HG02588 (cell line): ENCODE results near the gene TMEM174.

Experiments
- ATAC-seq: cut with Tn5 transposase; IDR thresholded peaks from one replicate; pipeline ENCODE4 v1.9.1; 2021; ENCODE audit warnings: mild to moderate bottlenecking, moderate library complexity; ENCODE audit not compliant: unreplicated experiment

Gene TMEM174

DNA sequence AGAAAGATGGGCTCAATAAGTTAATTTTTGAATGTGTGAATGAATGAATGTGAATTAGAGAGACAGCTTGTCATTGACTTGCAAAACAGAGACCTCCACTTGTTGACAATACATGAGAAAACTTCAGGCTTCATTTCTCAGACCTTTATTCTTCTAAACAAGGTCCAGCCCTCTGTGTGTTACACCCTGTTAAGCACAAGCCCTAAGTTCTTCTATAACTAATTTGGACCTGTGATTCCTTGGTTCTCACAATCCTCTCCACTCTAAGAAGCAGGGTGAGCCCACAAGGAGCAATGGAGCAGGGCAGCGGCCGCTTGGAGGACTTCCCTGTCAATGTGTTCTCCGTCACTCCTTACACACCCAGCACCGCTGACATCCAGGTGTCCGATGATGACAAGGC lies at the start of gene TMEM174:
Gene TMEM174 (plus strand): TSS at position 243 of the 400 bp plus-strand sequence. CDS start 51 bp downstream, at position 294.
- ATAC-seq: no peak

GRCh38 chr5:73125289-73125688 lies 47.7 kb upstream of the TMEM174 start:
- no peak for ATAC-seq

GRCh38 chr5:73126381-73126780 lies 46.6 kb upstream of the TMEM174 start:
- no peak for ATAC-seq

- ATAC-seq: no peak
Measured at GRCh38 chr5:73126957-73127356, 46.0 kb upstream of the TMEM174 start.

GRCh38 chr5:73129143-73129542 lies 43.9 kb upstream of the TMEM174 start:
- ATAC-seq: no peak

DNA sequence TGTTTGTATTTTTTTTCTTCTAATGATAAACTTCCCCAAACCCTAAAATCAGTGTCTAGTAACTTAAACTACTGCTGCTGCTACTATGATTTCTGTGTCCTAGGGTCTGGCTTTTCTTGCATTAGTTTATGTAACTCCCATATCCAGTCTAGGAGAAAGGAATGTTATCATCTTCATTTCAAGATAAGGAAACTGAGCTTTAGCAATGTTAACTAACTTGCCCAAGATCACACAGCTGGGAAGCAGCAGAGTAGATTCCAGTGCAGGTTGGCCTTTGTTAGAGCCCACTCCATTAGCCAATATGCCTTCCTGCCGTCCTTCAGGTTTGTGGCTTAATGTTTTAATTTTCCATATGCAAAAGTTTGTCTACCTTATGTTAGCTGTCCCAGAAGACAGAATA lies 42.2 kb upstream of the TMEM174 start:
- no peak for ATAC-seq

DNA sequence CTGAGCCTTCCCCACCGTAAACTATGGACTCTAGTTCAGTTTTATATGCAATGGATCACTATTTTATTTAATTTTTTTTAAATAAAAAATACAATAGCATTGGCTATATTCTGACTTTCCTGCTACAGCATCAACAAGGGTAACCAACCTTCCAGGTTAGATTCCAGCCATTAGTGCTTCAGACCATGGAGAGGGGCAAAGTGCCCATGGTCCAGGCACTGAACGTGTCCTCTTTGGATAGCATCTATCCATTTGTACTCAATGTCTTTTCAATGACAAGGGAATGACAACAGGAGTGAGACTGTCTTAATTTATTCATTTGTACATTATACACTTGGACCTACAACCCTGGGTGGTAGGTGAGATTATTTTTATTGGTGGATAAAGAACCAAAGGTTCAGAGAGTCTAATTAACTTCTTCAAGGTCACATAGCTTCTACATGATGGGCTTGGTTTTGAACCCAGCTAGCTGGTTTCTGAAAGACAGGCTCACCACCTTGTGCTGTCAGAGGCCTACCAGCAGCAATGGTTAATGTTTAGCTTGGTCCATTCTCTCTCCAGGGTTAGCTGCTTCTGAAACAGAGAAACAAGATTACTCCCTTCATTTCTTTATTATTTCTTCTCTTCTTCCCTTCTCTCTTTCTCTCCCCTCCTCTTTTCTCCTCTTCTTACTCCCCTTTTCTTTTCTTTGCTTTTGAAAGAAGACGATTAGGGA lies 41.1 kb upstream of the TMEM174 start:
- no peak for ATAC-seq

DNA sequence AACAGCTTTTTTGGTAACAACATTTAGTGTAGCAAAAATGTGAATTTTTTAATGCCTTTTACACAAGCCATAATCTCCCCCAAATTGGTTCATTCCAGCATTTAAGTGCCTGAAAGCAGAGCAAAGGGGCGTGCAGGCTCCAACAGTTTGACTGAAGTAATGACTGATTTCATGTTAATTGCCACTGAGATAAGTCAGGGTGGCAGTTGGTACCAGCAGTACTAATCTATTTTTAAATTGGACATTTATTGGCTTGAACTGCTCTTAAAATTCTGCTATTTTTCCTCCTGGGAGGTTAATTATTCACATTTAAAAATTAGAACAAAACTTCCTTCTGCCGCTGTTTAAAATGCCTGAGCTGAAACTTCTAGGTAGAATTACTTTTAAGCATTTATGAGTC lies 40.2 kb upstream of the TMEM174 start:
- no peak for ATAC-seq

DNA sequence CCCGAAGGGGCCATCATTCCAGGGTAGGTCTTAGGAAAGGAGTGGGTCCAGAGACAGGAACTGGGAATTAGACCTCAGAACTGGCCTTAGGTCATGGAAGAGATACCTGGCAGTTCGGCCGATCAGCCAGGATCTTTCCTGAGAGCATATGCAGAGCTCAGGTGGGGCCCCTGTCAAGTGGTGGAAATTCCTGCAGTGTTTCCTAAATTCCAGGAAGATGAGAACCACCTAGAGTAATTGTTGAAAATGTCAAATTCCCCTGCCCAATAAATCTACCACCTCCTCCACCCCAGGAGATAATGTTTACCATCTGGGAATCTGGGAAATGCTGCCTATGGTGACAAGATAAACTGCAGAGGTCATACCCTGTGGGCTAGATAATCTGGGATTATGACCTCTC lies 38.0 kb upstream of the TMEM174 start:
- no peak for ATAC-seq

- ATAC-seq: no peak
Measured at GRCh38 chr5:73135429-73136054, 37.5 kb upstream of the TMEM174 start.

- ATAC-seq: no peak
Measured at GRCh38 chr5:73136055-73136562, 36.9 kb upstream of the TMEM174 start.

DNA sequence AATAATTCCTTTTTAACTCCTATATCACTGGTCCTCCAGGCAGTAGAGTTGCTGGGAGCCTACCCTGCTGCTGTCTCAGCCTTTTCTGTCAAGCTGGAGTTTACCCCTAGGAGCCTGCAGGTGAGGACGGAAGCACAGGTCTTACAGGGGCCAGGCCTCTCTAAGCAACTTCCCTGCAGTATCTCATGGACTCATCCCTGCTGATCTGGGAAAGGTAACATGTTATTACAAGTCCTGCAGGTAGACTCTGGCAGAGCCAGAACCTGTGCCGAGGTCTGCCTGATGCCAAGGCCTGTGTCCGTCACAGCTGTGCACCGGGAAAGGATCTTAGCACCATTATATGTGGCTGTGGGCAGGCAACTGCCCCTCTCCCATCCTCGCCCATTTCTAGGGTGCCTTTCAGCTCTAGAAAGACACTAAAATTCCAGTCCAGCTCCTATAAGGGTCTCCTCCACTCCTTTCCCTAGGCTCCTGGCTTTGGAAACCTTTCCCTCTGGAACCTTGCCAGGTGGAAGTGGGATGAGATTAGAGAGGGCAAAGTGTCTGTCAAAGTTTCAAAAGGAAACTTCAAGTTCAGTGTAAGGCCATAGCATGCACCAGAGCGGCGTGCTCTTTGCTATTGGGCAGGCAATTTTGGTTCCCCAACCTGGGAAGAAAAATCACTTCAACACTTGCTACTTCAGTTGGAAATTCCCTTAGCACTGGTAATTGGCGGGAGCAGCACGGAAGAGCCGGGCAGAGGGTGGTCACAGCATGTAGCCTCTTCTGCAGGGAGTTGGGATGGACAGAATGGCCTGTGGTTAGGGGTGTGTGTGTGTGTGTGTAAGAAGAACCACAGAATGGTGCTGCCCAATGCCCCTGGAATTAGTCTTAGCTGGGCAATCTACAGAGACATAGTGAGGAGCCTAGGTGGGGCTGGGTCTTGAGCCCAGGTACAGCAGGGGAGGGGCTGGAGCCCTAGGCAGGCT lies 35.1 kb upstream of the TMEM174 start:
- ATAC-seq: no peak

DNA sequence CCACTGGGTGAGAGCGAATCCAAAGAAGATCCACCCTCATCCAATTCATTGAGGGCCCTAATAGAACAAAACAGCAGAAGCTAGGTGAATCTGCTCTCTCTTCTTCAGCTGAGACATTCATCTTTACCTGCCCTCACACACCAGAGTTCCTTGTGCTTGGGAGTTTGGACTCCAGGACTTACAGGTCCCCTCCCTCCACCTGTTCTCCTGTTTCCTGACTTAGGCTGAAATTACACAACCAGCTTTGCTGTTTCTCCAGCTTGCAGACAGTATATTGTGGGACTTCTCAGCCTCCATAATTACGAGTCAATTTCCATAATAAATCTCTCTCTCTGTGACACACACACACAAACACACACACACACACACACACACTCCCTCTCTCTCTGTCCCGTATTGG lies 33.5 kb upstream of the TMEM174 start:
- no peak for ATAC-seq

GRCh38 chr5:73140801-73141200 lies 32.2 kb upstream of the TMEM174 start:
- ATAC-seq: no peak

GRCh38 chr5:73142035-73142434 lies 31.0 kb upstream of the TMEM174 start:
- no peak for ATAC-seq

GRCh38 chr5:73143716-73144115 lies 29.3 kb upstream of the TMEM174 start:
- no peak for ATAC-seq

DNA sequence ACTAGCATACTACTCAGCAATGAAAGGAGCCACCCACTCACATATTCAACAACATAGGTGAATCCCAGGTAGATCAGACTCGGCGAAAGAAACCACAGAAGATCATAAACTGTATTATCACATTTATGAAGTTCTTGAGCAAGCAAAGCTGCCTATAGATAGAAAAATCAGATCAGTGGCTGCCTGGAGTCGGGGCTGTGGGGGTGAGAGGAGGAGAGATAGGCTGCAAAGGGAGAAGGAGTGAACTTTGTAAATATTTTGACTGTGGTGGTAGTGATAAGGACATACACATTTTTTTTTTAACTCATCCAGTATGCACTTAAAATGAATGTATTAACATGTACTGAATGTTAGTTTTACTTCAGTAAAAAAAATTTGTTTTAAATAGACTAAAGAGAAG lies 23.5 kb upstream of the TMEM174 start:
- no peak for ATAC-seq

DNA sequence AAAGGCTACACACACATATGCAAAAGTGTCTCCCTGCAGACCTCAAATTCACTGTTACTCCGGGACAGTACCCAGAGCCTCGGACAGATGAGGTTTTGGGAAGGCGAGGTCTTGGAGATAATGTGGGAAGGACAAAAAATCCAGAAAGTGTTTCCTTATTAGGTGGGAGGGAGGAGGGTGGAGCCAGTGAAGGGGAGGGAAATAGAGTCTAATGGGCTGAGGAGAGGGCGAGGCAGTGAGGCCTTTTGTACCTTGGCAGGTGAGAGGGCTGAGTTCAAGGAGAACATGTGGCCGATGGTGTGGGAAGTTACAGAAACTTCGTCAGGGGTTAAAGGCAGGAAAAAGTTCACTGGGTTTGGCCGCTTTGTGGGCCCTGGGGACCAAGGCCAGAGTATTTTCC lies 22.1 kb upstream of the TMEM174 start:
- no peak for ATAC-seq

GRCh38 chr5:73151766-73152410 lies 21.1 kb upstream of the TMEM174 start:
- no peak for ATAC-seq

DNA sequence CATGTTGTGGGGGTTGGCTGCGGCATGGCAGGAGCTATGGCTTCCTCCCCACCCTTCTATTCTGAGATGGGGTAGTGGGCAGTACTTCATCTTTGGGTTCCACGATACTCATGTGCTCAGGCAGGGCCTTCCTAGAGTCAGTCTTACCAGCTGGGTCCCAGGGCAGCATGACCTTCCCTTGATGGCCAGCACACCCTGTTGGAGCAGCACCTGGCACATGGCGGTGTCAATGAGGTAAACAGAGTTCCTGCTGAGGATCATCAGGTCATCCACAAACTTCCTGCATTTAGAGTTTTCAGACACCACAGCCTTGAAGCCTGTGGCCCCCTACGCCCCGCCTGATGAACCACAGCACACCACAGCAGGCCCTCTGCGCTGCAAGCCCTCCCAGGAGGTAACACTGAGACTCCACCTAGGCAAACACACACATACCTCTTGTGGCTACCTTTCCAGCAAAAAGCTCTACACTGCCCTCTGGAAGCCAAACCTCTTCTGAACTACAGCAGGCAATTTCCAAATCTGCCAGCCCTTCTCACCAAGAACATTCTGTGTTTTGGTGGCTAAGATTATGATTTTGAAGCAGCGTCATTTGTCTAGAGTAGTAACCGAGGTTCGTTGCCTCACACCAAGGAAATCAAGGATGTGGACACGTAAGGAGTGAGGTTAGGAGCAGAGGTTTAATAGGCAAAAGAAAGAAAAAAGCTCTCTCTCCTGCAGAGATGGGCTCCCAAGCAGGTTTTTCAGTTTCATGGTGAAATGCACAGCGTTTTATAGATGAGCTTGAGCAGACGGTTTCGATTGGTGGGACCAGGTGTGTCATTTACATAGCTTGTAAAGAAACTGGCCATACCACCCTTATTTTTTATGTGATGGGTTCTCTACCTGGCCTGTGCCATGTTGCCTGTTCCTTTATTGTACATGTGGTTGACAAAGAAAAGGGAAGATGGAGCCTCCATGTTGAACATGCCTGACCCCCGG lies 20.3 kb upstream of the TMEM174 start:
- ATAC-seq: no peak
